HG03039 (cell line): ENCODE measurements around the gene SMG9.

Experiments used
- ATAC-seq: cut with Tn5 transposase; IDR thresholded peaks from one replicate; pipeline ENCODE4 v1.9.1; 2021; ENCODE audit warnings: mild to moderate bottlenecking, moderate library complexity; ENCODE audit not compliant: unreplicated experiment

Gene SMG9, protein sequence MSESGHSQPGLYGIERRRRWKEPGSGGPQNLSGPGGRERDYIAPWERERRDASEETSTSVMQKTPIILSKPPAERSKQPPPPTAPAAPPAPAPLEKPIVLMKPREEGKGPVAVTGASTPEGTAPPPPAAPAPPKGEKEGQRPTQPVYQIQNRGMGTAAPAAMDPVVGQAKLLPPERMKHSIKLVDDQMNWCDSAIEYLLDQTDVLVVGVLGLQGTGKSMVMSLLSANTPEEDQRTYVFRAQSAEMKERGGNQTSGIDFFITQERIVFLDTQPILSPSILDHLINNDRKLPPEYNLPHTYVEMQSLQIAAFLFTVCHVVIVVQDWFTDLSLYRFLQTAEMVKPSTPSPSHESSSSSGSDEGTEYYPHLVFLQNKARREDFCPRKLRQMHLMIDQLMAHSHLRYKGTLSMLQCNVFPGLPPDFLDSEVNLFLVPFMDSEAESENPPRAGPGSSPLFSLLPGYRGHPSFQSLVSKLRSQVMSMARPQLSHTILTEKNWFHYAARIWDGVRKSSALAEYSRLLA

DNA sequence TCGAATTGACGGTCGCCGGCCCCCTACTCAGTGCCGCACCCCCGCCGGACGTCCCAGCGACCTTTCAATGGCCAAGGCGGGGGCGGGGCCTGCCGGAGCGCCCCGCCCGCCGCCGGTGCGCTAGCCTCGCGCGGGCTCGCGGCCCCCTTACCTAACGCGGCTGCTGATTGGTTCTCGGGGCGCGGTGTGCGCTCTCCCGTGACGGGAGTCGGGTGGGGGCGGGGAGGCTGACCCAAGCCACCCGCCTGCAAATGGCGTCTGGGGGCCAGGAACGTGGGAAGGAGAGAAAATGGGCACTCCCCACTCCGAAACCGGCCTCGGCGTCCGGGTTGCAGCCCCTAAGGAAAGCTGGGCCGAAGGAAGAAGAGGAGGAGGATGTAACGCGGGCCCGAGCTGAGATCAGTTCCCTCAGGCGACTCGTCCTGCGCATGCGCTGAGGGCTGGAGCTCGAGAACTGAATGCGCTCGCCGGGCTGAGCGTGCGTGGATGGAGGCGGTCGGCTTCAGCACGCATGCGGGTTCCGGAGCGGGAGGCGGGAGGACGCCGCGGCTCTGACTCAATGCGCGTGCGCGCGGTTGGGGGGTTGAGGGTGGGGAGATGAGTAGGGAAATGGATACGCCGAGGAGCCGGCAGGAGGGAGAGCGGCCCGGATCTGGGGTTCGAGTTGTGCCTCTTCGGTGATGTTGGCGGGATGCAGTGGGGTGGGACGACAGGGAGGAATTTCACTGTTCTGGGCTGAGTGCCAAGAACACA lies at the start of gene SMG9:
Gene SMG9 (minus strand): TSS at position 460 of the 753 bp plus-strand sequence. CDS start 4,221 bp downstream, outside the sequence.
- ATAC-seq = peak; percentile 45

DNA sequence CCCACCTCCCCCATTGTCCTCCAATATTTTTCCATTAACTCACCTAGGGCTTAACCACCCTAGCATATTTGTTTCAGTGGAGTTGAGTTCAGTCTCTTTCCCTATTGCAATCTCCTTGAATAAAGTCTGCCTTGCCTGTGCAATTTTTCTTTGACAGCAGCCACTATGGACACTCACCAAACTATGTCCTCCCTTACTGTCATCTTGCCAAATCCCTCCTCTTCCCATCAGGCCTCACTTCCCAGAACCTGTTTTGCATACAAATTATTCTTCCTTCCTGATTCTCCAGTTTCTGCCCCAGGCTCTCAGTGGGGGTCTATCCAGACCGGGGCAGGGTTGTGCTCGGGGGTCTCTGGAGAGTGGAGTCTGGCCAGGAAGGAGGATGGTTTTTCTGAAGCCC lies 49.7 kb upstream of the SMG9 start:
- ATAC-seq = no peak

DNA sequence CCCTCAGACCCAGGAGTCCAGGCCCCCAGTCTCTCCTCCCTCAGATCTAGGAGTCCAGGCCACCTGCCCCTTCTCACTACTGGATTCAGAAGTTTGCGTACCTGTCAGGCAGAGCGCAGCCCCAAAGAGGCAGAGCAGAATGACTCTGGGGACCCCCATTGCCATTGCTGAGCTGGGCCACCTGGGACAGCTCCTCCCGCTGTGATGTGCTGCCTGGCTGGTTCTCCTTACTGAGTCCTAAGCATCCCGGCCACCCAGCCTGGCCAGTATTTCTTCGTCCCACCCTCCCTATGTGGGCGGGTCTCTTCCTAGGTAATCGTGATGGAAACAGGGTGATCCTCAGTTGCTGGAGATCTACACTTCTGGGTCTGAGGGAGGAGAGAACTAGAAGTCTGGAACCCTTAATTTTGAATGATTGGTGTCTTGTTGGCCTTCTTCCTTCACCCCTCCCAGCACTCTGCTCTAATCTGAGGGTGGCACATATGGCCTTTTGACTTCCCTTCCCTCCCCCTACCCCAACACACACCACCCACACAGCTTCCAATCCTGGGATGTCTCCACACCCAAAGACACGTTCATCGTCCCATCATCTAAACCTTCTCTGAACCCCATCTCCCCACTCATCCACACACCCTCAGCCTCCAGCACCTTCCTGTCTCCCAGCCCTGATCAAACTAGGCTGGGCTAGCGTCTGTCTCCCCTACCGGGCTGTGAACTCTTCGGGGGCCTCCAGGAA lies 47.6 kb upstream of the SMG9 start, which contains the start of gene LYPD5:
Gene LYPD5 (minus strand): TSS at position 232 of the 736 bp plus-strand sequence. CDS start 67 bp downstream, at position 165.
- ATAC-seq = no peak

DNA sequence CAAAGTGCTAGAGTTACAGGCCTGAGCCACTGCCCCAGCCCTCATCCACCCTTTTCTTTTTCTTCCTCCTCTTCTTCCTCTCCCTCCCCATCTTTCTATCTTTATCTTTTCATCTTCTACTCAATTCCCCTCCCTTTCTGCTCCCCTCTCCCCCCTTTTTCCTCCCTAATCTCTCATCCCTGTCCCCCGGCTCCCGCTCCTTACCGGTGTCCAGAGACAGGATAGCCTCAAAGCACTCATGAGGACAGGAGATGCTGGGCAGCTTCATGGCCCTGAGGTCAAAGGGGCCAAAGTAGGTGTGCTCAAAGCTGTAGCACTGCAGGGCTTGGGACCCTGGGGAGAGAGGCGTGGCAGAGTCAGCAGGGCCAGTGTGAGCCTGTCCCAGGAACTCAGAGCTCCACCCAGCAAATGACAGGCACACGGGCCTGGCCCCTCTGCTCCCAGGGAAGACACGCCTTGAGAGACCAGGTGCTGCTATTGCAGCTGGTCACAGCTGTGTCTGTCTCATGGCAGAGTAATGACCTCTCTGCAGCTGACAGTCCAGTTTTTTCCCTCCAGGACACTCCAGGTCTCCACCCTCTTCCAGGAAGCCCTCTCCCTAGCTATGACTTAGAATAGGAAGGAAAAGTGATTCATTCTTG lies 44.9 kb upstream of the SMG9 start:
- ATAC-seq = no peak

DNA sequence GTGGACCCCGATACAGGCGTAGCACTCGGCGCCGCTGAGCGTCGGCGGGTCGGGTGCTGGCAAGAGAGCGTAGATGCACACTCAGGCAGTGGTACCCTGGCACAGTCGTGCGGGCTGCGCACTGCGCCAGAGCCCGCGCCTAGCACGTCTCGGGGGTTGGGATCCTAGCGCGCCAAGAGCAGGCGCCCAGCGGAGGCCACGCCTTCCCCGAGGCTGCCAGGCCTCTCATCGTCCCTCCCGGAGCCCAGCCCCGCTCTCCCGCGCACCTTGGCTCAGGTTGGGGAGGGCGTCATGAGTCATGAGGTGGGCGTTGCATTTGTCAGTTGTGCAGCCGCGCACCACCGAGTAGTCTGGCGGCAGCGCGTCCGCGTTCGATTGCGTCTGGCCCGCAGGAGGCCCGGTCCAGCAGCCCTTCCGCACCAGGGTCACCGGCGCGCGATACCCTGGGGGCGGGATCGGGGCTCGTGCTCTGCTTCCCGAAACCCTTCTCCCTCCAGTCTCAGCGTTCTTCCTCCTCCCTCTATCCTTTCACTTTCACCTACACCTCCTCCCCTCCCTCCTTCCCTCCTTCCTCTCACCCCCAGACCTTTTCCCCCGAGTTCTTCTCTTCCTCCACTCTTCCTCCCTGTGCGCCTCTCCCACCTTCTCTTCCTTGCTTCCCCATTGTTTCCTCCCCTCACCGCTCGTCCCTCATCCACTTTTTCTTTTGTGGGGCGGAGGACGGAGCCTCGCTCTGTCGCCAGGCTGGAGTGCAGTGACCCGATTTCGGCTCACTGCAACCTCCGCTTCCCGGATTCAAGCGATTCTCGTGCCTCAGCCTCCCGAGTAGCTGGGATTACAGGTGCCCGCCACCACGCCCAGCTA lies 44.0 kb upstream of the SMG9 start:
- no peak for ATAC-seq

DNA sequence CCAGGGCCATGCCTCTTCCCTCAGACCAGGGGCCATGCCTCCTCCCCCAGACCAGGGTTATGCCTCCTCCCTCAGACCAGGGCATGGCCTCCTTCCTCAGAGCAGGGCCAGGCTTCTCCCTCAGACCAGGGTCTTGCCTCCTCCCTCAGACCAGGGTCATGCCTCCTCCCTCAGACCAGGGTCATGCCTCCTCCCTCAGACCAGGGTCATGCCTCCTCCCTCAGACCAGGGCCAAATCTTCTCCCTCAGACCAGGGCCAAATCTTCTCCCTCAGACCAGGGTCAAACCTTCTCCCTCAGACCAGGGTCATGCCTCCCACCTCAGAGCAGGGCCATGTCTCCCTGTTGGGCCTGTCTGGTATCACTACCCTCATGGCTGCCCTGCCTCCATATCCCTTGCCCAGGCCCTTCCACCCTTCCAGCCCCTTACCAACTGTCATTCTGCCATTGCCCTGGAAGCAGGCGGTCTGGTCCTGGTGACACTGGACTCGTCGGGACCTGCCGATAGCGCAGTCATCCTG lies 43.3 kb upstream of the SMG9 start:
- no peak for ATAC-seq

DNA sequence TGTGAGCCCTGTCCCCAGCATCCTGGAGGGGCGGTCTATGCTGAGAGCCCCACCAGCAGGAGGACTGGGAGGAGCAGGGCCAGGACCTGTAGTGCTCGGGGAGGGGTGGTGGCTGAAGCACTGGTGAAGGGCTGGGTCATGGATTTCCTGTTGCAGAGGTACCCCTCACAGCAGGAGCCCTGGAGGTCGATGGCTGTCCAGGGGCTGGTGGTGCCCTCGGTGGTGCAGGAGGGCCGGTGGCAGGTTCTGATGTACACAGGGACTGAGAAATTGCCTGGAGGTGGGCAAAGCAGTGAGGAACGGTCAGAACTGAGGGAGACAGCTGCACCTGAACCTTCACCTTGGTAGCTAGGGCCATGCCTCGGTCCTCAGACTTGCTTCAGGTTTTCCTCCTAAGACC lies 42.8 kb upstream of the SMG9 start:
- ATAC-seq = no peak

DNA sequence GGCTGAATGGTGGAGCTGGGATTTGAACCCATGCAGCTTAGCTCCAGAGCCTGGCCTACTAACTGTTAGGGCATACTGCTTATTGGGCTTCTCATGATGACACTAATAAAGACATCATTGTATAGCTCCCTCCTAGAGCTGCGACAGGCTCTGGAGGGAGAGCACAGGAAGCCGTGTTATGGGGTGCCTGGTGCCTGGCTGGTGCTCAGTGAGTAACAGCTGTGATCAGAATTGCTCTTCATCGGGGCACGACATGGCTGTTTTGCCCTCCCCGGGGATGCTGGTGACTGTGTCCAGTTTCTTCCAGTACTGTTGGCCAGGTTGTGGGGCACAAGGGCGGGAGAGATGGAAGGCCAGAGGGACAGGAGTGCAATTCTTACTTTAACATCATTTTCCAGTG lies 42.4 kb upstream of the SMG9 start:
- ATAC-seq = no peak

DNA sequence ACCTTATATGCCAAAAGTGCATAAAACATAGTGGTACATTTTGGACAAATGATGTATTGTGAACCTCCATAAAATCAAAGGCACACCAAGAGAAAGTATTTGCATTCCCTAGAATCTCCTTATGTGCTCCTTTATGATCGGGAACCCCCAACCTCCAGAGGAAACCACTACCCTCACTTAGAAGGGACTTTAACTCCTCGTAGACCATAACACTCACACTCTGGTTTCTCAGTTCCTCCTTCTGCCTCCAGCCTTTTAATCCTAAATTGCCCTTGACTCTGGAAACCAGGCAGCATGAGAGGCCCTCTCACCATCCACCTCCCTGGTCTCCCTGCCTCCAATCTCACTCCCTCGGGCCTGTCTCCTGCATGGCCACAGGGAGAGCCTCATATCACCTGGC lies 35.8 kb upstream of the SMG9 start:
- ATAC-seq = no peak

DNA sequence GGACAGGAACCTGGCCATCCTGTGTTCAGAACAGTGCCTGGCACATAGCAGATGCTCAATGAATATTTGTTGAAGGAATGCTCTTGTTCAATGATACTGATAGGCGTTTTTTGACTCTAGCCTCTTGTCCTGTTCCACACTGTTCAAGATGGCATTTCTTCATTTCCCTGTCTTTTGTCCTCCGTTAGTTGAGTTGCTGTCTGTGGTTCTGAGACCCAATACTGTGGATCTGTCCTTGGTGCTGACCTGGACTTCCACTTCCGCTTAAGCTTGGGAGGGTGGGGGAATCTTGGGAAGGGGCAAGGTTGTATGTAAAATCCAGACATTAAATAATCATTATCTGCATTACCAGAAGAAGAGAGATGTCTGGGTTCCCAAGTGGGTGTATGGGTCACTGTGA lies 34.3 kb upstream of the SMG9 start:
- no peak for ATAC-seq

DNA sequence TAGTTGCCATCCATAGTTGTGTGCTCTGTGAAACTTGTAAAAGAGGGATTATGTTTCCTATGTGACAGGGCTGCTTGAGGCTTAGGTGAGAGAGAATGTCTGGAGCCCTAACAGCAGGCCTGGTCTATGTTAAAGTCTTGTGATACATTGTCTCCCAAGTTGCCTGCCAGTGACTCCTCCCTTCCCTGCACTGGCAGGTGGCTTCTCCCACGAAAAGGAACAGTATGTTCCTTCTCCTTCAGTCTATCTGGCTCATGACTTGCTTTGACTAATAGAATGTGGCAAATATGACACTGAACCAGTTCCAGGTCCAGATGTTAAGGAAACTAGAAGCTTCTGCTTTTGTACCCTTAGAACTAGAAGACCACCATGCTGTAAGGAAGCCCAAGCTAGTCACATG lies 31.9 kb upstream of the SMG9 start:
- no peak for ATAC-seq

DNA sequence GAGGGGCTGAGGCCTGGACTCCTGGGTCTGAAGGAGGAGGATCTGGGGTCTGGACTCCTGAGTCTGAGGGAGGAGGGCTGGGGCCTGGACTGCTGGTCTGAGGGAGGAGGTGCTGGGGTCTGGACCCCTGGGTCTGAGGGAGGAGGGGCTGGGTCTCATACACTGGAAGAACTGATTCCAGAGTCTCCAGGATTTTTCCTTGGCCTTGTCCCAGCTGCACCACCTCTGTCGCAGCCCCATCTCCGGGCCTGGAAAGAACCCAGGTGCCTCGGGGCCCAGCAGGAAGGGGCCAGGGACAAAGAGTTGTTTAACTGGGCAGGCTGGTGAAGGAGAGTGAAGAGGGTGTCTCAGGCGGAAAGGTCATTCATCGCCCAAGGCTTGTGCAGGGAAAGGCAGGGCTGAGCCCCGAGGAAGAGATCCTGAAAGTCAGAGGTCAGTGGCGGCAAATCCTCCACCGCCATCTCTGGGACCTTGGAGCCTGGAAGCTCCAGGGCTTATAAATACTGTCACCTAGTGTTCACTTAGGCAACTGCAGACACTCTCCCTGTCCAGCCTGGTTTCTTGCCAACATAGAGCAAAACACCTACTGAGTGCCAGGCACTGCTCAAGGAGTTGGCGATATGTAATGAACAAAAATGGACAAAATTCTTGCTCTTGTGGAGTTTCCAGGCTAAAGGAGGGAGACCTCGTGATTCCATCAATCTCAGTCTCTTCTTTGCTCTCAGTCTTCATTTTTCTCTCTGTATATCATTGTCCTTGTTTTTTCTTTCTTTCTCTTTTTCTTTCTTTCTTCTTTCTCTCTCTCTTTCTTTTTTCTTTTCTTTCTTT lies 30.4 kb upstream of the SMG9 start:
- ATAC-seq = peak; percentile 35

DNA sequence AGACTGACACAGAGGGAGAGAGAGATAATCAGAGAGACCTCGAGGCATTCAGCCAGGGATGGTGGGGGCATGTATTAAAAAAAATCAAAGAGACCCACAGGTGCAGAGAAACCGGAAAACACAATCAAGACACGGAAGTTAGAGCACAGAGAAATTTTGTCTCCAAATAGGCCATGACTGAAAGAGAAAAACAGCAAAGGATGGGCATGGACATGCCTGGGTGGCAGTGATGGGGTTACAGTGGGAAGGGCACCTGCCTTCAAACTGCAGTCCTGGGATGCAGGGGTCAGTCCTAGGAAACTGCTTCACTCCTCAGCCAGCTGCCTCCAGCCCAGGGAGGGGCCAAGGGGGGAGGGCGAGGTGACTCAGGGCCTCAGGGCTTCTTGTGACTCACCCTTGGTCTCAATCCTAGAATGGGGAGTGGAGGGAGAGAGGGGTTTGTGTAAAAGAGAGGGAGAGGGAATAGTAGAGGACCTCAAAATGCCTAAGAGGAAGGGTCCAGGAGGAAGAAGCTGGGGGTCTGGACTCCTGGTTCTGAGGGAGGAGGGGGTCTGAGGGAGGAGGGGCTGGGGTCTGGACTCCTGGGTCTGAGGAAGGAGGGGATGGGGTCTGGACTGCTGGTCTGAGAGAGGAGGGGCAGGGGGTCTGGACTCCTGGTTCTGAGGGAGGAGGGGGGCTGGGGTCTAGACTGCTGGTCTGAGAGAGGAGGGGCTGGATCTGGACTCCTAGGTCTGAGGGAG lies 29.6 kb upstream of the SMG9 start:
- ATAC-seq = no peak

DNA sequence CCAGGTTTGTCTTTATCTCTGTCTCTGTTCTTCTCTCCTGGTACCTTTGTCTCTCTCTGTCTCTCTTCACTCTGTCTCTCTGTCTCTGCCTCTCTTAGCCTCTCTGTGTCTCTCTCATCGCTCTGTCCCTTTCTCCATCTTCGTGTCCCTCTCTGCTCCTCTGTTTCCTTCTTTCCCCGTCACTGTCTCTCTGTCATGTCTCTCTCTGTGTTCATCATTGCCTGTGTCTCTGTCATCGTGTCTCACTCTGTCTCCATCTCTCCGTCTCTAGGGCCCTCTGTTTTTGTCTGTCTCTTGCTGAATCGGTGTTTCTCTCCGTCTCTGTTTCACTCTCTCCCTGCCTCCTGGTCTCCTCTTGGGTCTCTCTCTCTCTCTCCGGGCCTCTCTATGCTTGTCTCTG lies 28.9 kb upstream of the SMG9 start:
- no peak for ATAC-seq

DNA sequence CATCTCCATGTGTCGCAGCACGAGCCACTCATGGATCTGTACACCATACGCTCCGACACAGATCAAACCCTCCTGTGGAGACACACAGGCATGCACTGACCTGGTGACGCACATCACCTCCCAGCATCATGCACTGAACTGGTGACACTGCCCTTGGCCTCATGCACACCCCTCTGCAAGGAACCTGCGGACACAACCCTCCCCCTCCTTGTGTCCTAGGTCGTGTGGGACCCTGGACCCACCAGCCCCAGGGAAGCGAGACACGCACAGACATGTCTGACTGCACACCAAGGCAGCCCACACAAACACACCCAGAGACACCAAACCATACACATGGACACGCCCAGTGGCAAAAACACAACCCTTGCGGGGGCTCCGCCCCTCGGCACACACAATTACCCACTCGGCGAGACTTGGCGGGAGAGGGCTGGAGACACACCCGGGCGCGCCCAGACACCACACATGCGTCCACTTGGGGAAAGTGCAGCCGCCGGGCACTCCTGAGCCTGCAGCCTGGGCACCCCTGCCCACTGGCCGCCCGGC lies 28.0 kb upstream of the SMG9 start:
- no peak for ATAC-seq

DNA sequence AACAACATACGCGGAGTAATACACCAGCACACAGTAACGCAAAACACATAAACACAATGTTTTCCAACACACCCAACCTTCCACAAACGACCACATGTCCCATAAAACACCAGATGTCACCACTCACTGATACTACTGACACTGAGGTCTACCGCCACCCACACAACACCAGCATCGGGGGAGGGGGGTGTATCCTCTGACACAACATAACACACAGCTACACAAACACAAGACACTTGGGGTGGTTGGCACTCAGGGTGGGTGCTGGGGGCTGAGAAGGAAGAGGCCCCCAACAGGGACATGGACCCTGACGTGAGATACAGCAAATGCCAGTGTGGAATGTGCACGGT lies 27.5 kb upstream of the SMG9 start:
- ATAC-seq = no peak

DNA sequence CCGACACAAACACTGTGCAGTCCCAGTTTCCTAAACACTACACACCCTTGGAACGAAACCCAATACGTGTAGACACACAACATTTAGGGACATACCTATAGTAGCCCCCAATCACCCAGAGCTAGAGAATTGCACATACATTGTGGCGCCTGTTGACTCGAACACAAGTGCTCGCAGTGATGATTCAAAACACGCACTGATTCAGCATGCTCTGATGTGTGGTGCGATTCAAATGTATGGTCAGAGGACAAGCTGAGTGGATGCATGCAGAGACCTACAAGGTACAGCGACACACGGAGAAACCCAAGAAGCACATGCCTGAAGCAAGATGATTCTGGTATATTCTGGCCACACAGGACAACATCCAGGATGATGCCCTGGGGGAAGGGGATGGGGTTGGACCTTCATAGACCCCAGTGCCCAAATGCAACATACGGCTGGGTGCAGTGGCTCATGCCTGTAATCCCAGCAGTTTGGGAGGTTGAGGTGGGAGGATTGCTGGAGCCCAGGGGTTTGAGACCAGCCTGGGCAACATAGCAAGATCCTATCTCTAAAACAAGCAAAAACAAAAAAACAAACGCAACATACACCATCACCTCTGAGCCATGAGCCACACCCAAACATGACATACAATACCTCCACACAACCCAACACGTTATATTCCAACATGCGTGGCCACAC lies 27.0 kb upstream of the SMG9 start:
- ATAC-seq = no peak
